ENCODE results near the gene MKNK1.

DNA sequence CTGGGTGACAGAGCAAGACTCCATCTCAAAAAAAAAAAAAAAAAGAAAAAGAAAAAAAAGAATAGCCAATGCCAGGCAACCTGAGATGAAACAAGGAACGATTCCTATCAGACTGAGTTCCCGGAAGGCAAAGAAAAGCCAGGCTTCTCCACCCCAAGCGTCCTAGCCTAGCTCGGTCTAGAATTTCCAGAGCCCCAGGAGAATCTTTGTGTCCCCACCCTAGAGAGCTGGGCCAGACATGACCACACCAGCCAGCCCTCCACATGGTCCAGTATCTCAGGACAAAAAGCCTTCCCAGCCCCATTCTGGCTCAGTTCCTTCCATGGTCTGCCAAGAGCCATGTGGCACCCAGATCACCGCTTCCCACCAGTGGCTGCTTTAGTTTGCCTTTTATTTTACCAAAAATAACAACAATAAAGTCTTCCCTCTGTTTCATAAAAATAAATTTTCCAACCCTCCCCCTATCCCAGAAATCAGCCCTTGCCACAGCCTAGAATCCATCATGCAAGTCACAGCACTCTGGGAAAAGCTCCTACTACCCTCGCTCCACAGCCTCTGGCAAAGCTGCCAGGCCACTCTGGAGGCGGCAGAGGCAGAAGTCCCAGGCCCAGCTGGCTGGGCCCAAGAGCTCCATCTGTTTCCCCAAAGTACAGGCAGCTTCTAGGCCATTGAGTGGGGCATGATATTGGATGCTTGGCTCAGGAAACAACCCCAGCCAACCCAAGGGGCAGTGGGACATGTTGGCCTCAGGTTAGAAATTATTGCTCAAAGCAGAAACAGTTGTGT, 3.5 kb upstream of the MKNK1 start:
- TF ChIP-seq CTCF (IDR thresholded peaks at IDR 0.05) (no peak), EZH2 (IDR thresholded peaks at IDR 0.05; ENCODE audit: borderline replicate concordance, insufficient read depth, low read depth, low read length, poor library complexity, severe bottlenecking) (no peak)
